ENCODE data around the gene RNF5. TPM values are rescaled to one million over a fixed set of nuclear protein-coding genes. Genes with fewer than 3 reads are reported as not detected.
"Not testable (repeated sequence)": the region's sequence is repeated elsewhere in the genome, so short reads cannot be mapped to it uniquely, and the experiment has no call there.

Gene RNF5
- polyA plus RNA-seq, 1 donor from 2014 or later = 369 TPM

- Histone ChIP-seq H3K27ac (ENCODE audit: low read length) (no peak overlapping the region), H3K4me2 (ENCODE audit: low read length) (no peak overlapping the region), H3K9me3 (ENCODE audit: low read length) (no peaks in the 10 kb centered on the region), H3F3A (ENCODE audit: insufficient read depth, low read length, poor library complexity, severe bottlenecking) (no peaks in the 10 kb centered on the region), H3K4me3 (ENCODE audit: low read length) (no peak overlapping the region), H3K36me3 (ENCODE audit: insufficient read depth, low read length) (no peaks in the 10 kb centered on the region), H4K20me1 (ENCODE audit: insufficient read depth) (no peaks in the 10 kb centered on the region), H3K79me2 (replicated peaks; ENCODE audit: insufficient read depth, low read length) (no peaks in the 10 kb centered on the region), H3K27me3 (ENCODE audit: insufficient read depth, low read depth, low read length) (no peaks in the 10 kb centered on the region), H2AFZ (ENCODE audit: low read depth, low read length) (no peak overlapping the region), H3K9ac (ENCODE audit: low read length) (no peak overlapping the region), H3K9me2 (ENCODE audit: insufficient read depth, low read length) (no peaks in the 10 kb centered on the region)
- TF ChIP-seq MXI1 (conservative IDR thresholded peaks at IDR 0.05; ENCODE audit: poor library complexity, severe bottlenecking) (no peak), EP300 (conservative IDR thresholded peaks at IDR 0.05; ENCODE audit: poor library complexity, severe bottlenecking) (no peak), RAD21 (conservative IDR thresholded peaks at IDR 0.05) (no peak), TAF1 (IDR thresholded peaks at IDR 0.05; ENCODE audit: low read depth) (no peak), SMC3 (conservative IDR thresholded peaks at IDR 0.05; ENCODE audit: poor library complexity) (no peak), CTCF (IDR thresholded peaks at IDR 0.05; ENCODE audit: poor library complexity, severe bottlenecking) (no peak), EZH2 (IDR thresholded peaks at IDR 0.05; ENCODE audit: borderline replicate concordance, insufficient read depth, low read length, poor library complexity, severe bottlenecking) (no peak), POLR2AphosphoS5 (IDR thresholded peaks at IDR 0.05) (no peak), REST (IDR thresholded peaks at IDR 0.05; ENCODE audit: borderline replicate concordance) (no peak)
Observed at GRCh38 chr6:32208996-32209395, 30.8 kb downstream of the RNF5 start.

DNA sequence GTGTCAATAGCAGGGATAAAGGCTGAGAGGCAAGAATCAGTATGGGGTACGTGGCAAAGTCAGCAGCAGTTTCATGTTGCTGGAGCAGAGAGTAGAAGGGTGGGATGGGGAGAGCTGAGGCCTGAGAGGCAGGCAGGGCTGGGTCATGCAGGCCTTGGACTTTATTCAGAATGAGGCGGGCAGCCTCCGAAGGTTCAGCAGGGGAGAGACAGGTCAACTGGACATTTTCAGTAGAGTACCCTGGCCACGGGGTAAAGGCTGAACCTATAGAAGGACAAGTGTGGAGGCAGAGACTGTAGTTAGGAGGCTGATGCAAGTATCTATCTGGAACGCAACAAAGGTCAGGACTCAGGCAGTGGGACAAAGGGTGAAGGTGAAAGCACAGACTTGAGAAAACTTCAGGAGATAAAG is 32.0 kb downstream of the RNF5 start:
- H3K9me3 ChIP-seq (ENCODE audit: low read length) = no peaks in the 10 kb centered on the region
- H3F3A ChIP-seq (ENCODE audit: insufficient read depth, low read length, poor library complexity, severe bottlenecking) = no peaks in the 10 kb centered on the region
- no peak overlapping the region for H3K4me2 ChIP-seq (ENCODE audit: low read length)
- H2AFZ ChIP-seq (ENCODE audit: low read depth, low read length) = no peak overlapping the region
- TF ChIP-seq POLR2AphosphoS5 (IDR thresholded peaks at IDR 0.05) (no peak), EP300 (conservative IDR thresholded peaks at IDR 0.05; ENCODE audit: poor library complexity, severe bottlenecking) (no peak), TAF1 (IDR thresholded peaks at IDR 0.05; ENCODE audit: low read depth) (no peak), REST (IDR thresholded peaks at IDR 0.05; ENCODE audit: borderline replicate concordance) (no peak), EZH2 (IDR thresholded peaks at IDR 0.05; ENCODE audit: borderline replicate concordance, insufficient read depth, low read length, poor library complexity, severe bottlenecking) (no peak), RAD21 (conservative IDR thresholded peaks at IDR 0.05) (no peak), CTCF (IDR thresholded peaks at IDR 0.05; ENCODE audit: poor library complexity, severe bottlenecking) (no peak)
- H3K79me2 ChIP-seq (replicated peaks; ENCODE audit: insufficient read depth, low read length) = no peaks in the 10 kb centered on the region
- no peaks in the 10 kb centered on the region for H3K27me3 ChIP-seq (ENCODE audit: insufficient read depth, low read depth, low read length)
- no peaks in the 10 kb centered on the region for H3K36me3 ChIP-seq (ENCODE audit: insufficient read depth, low read length)
- H3K9ac ChIP-seq (ENCODE audit: low read length) = no peak overlapping the region
- H3K27ac ChIP-seq (ENCODE audit: low read length) = no peak overlapping the region
- no peaks in the 10 kb centered on the region for H3K9me2 ChIP-seq (ENCODE audit: insufficient read depth, low read length)
- no peaks in the 10 kb centered on the region for H4K20me1 ChIP-seq (ENCODE audit: insufficient read depth)
- H3K4me3 ChIP-seq (ENCODE audit: low read length) = no peak overlapping the region

DNA sequence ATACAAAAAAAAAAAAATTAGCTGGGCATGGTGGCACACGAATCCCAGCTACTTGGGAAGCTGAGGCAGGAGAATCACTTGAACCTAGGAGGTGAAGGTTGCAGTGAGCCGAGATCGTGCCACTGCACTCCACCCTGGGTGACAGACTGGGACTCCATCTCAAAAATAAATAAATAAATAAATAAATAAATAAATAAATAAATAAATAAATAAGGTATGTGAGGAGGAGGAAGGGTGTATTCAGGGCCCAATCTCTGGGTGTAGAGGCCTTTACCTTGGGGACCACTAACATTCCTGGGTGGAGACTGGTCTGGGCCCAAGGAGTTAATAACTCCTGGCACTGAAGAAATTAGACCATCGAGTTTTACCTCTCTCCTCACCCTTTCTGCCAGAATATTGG is 33.2 kb downstream of the RNF5 start:
- not testable (repeated sequence) for H3K36me3 ChIP-seq (ENCODE audit: insufficient read depth, low read length); H4K20me1 ChIP-seq (ENCODE audit: insufficient read depth); H3K79me2 ChIP-seq (replicated peaks; ENCODE audit: insufficient read depth, low read length); H3K27ac ChIP-seq (ENCODE audit: low read length); H3K9me2 ChIP-seq (ENCODE audit: insufficient read depth, low read length); H3F3A ChIP-seq (ENCODE audit: insufficient read depth, low read length, poor library complexity, severe bottlenecking); H3K27me3 ChIP-seq (ENCODE audit: insufficient read depth, low read depth, low read length); H3K9ac ChIP-seq (ENCODE audit: low read length); H3K4me2 ChIP-seq (ENCODE audit: low read length); H2AFZ ChIP-seq (ENCODE audit: low read depth, low read length); H3K9me3 ChIP-seq (ENCODE audit: low read length); H3K4me3 ChIP-seq (ENCODE audit: low read length)
